ENCODE results near the gene CCT7. TPM values are rescaled to one million over a fixed set of nuclear protein-coding genes. Genes with fewer than 3 reads are reported as not detected.
"Not testable (repeated sequence)": the region's sequence is repeated elsewhere in the genome, so short reads cannot be mapped to it uniquely, and the experiment has no call there.

CCT7 gene
- total RNA-seq, 1 experiment from 2014 or later: 538 TPM

GRCh38 chr2:73187549-73187948 is 46.6 kb upstream of the CCT7 start:
- POLR2A ChIA-PET (ENCODE audit: unreplicated experiment): no interaction called here
- no peaks in the 10 kb centered on the region for H3K9me2 ChIP-seq (replicated peaks; ENCODE audit: low read length)
- ATAC-seq: no peak

GRCh38 chr2:73197579-73197978 is 36.5 kb upstream of the CCT7 start:
- Histone ChIP-seq H2AFZ (ENCODE audit: low read length) (no peak overlapping the region), H3K4me2 (ENCODE audit: low read length) (no peak overlapping the region), H4K20me1 (ENCODE audit: low read length) (no peaks in the 10 kb centered on the region), H3K27ac (ENCODE audit: low read length) (no peak overlapping the region), H3K36me3 (ENCODE audit: low read depth, low read length) (no peaks in the 10 kb centered on the region), H3F3A (ENCODE audit: low read length, unreplicated experiment) (no peaks in the 10 kb centered on the region), H3K27me3 (ENCODE audit: low read length) (peaks cover 49% of the 10 kb centered on the region), H3K9ac (ENCODE audit: low read length) (no peak overlapping the region), H3K9me3 (ENCODE audit: low read length) (no peaks in the 10 kb centered on the region), H3K9me2 (replicated peaks; ENCODE audit: low read length) (no peaks in the 10 kb centered on the region), H3K79me2 (ENCODE audit: low read length) (no peaks in the 10 kb centered on the region), H3K4me1 (ENCODE audit: insufficient read depth, low read length) (peaks cover 1% of the 10 kb centered on the region; the same call in 1 of the 2 replicates), H3K4me3 (ENCODE audit: low read length) (no peak overlapping the region)
- intact Hi-C loops (cut with micrococcal nuclease): no loop called here
- ATAC-seq (no peak), DNase-seq (no peak)
- no TSS peak for BruUV-seq (replicated peaks)
- TF ChIP-seq EZH2 (IDR thresholded peaks at IDR 0.05; ENCODE audit: low read length, unreplicated experiment): no peak
- TF ChIP-seq EZH2phosphoT487 (IDR thresholded peaks at IDR 0.05; ENCODE audit: borderline replicate concordance, low read length): no peak
- TF ChIP-seq CTCF (conservative IDR thresholded peaks at IDR 0.05; ENCODE audit: low read depth, low read length): no peak
- POLR2A ChIA-PET (ENCODE audit: unreplicated experiment): no interaction called here
- CTCF ChIA-PET: no interaction called here

More at GRCh38 chr2:73187549-73187948, 46.6 kb upstream of the CCT7 start:
- no peak for DNase-seq
- no peak for TF ChIP-seq EZH2 (IDR thresholded peaks at IDR 0.05; ENCODE audit: low read length, unreplicated experiment)
- no peak for TF ChIP-seq CTCF (conservative IDR thresholded peaks at IDR 0.05; ENCODE audit: low read depth, low read length)
- TF ChIP-seq EZH2phosphoT487 (IDR thresholded peaks at IDR 0.05; ENCODE audit: borderline replicate concordance, low read length): no peak
- Histone ChIP-seq H2AFZ (ENCODE audit: low read length) (no peak overlapping the region), H3K36me3 (ENCODE audit: low read depth, low read length) (no peaks in the 10 kb centered on the region), H3K79me2 (ENCODE audit: low read length) (no peaks in the 10 kb centered on the region), H3K27me3 (ENCODE audit: low read length) (peaks cover 15% of the 10 kb centered on the region), H3F3A (ENCODE audit: low read length, unreplicated experiment) (no peaks in the 10 kb centered on the region), H3K4me3 (ENCODE audit: low read length) (no peak overlapping the region), H3K9ac (ENCODE audit: low read length) (no peak overlapping the region), H3K4me1 (ENCODE audit: insufficient read depth, low read length) (no peaks in the 10 kb centered on the region), H3K4me2 (ENCODE audit: low read length) (no peak overlapping the region), H3K27ac (ENCODE audit: low read length) (no peak overlapping the region), H4K20me1 (ENCODE audit: low read length) (no peaks in the 10 kb centered on the region), H3K9me3 (ENCODE audit: low read length) (no peaks in the 10 kb centered on the region)
- intact Hi-C loops (cut with micrococcal nuclease): no loop called here
- BruUV-seq (replicated peaks): no TSS peak
- CTCF ChIA-PET: no interaction called here

- H3K9ac ChIP-seq (ENCODE audit: low read length); H4K20me1 ChIP-seq (ENCODE audit: low read length); H3K4me3 ChIP-seq (ENCODE audit: low read length); H3F3A ChIP-seq (ENCODE audit: low read length, unreplicated experiment); intact Hi-C loops (cut with micrococcal nuclease); H3K36me3 ChIP-seq (ENCODE audit: low read depth, low read length); H3K79me2 ChIP-seq (ENCODE audit: low read length); H3K27ac ChIP-seq (ENCODE audit: low read length); H2AFZ ChIP-seq (ENCODE audit: low read length); BruUV-seq (replicated peaks); H3K9me3 ChIP-seq (ENCODE audit: low read length); H3K9me2 ChIP-seq (replicated peaks; ENCODE audit: low read length); POLR2A ChIA-PET (ENCODE audit: unreplicated experiment); CTCF ChIA-PET; H3K4me2 ChIP-seq (ENCODE audit: low read length); H3K4me1 ChIP-seq (ENCODE audit: insufficient read depth, low read length): not testable (repeated sequence)
- peaks cover 66% of the 10 kb centered on the region for H3K27me3 ChIP-seq (ENCODE audit: low read length)
- DNase-seq (peak; percentile 49), ATAC-seq (peak; percentile 38)
Observed at GRCh38 chr2:73200281-73200680, 33.8 kb upstream of the CCT7 start.

Data from PC-3 (cell line).